GM21576 (cell line): ENCODE measurements around the gene CCDC157.
A peak's percentile ranks its signal among the peaks of the same experiment; 100 is the strongest.
"Not testable (repeated sequence)": the region's sequence is repeated elsewhere in the genome, so short reads cannot be mapped to it uniquely, and the experiment has no call there.

Experiments used
- ATAC-seq: cut with Tn5 transposase; IDR thresholded peaks from one replicate; pipeline ENCODE4 v1.9.1; 2021; ENCODE audit warnings: mild to moderate bottlenecking, moderate library complexity; ENCODE audit not compliant: unreplicated experiment

Gene CCDC157

GRCh38 chr22:30386960-30387827 lies 30.4 kb downstream of the CCDC157 start, which contains the start of gene RNF215:
RNF215 (minus strand) TSS chr22:30387411; CDS start chr22:30387313, 98 bp downstream.
- ATAC-seq: peak; percentile 65

- no peak for ATAC-seq
These were observed 34.3 kb downstream of the CCDC157 start for GRCh38 chr22:30390974-30391691.

- no peak for ATAC-seq
These were observed 36.0 kb downstream of the CCDC157 start for GRCh38 chr22:30392661-30393321.

- ATAC-seq: no peak
These were observed 36.5 kb downstream of the CCDC157 start for GRCh38 chr22:30393322-30393680.

- ATAC-seq: no peak
These were observed 37.1 kb downstream of the CCDC157 start for GRCh38 chr22:30393885-30394284.

- no peak for ATAC-seq
These were observed 40.3 kb downstream of the CCDC157 start, which contains the start of gene SEC14L2 for GRCh38 chr22:30396871-30397655. SEC14L2 (plus strand) TSS chr22:30397018; CDS start chr22:30397117, 99 bp downstream.

GRCh38 chr22:30397656-30398635 lies 41.1 kb downstream of the CCDC157 start:
- no peak for ATAC-seq

GRCh38 chr22:30398685-30399680 lies 42.2 kb downstream of the CCDC157 start:
- no peak for ATAC-seq

GRCh38 chr22:30399718-30400117 lies 42.9 kb downstream of the CCDC157 start:
- ATAC-seq: no peak

- no peak for ATAC-seq
These were observed 43.4 kb downstream of the CCDC157 start for GRCh38 chr22:30400159-30400558.

GRCh38 chr22:30401024-30401423 lies 44.2 kb downstream of the CCDC157 start:
- ATAC-seq: not testable (repeated sequence)

GRCh38 chr22:30402028-30402765 lies 45.4 kb downstream of the CCDC157 start:
- no peak for ATAC-seq

- not testable (repeated sequence) for ATAC-seq
These were observed 45.9 kb downstream of the CCDC157 start for GRCh38 chr22:30402766-30403104.

GRCh38 chr22:30404307-30404706 lies 47.5 kb downstream of the CCDC157 start:
- no peak for ATAC-seq

GRCh38 chr22:30405731-30406130 lies 48.9 kb downstream of the CCDC157 start:
- ATAC-seq: no peak

GRCh38 chr22:30406400-30406799 lies 49.6 kb downstream of the CCDC157 start:
- no peak for ATAC-seq

- no peak for ATAC-seq
These were observed 51.7 kb downstream of the CCDC157 start for GRCh38 chr22:30408388-30409102.
